MCF 10A (cell line): ENCODE results near the gene SLC26A11. TPM values are rescaled to one million over a fixed set of nuclear protein-coding genes. Genes with fewer than 3 reads are reported as not detected.

ENCODE experiments used
- BruUV-seq: library from RNA; stranded (reverse); fragments of 400-500 nt; replicated peaks from 2 replicates; lab custom pipeline; 2021; lab: Mats Ljungman, UMichigan
- CTCF ChIA-PET: fragments of 300-600 bp; sonication (Branson Sonifier 250); formaldehyde crosslinking; extraction: SDS; loops from one replicate; lab custom pipeline; 2021; ENCODE audit warnings: antibody characterized with exemption, inconsistent platforms; lab: Yijun Ruan, JAX
- POLR2A ChIA-PET: fragments of 300-600, 350-650 bp; sonication (Branson Sonifier 250); formaldehyde crosslinking; extraction: SDS; loops from one replicate; lab custom pipeline; 2020; ENCODE audit warnings: antibody characterized with exemption, inconsistent platforms; lab: Yijun Ruan, JAX
- DNase-seq: peaks from one replicate; pipeline ENCODE4 v3.0.0-alpha.2; 2018; ENCODE audit not compliant: unreplicated experiment
- H3K27ac Mint-ChIP-seq: one replicate; pipeline ENCODE4 v1.8.0; 2022; ENCODE audit warnings: mild to moderate bottlenecking, low read depth, mixed read lengths; ENCODE audit not compliant: unreplicated experiment
- H3K27me3 Mint-ChIP-seq: one replicate; pipeline ENCODE4 v1.8.0; 2022; ENCODE audit warnings: mixed read lengths; ENCODE audit not compliant: insufficient read depth, unreplicated experiment
- H3K36me3 Mint-ChIP-seq: one replicate; pipeline ENCODE4 v1.8.0; 2022; ENCODE audit warnings: mild to moderate bottlenecking, moderate library complexity, mixed read lengths; ENCODE audit not compliant: insufficient read depth, unreplicated experiment
- H3K4me1 Mint-ChIP-seq: one replicate; pipeline ENCODE4 v1.8.0; 2022; ENCODE audit warnings: mixed read lengths; ENCODE audit not compliant: insufficient read depth, unreplicated experiment
- H3K4me3 Mint-ChIP-seq: one replicate; pipeline ENCODE4 v1.8.0; 2022; ENCODE audit warnings: mild to moderate bottlenecking, moderate library complexity, mixed read lengths; ENCODE audit not compliant: unreplicated experiment
- H3K9me3 Mint-ChIP-seq: one replicate; pipeline ENCODE4 v1.8.0; 2022; ENCODE audit warnings: mixed read lengths; ENCODE audit not compliant: unreplicated experiment
- CTCF ChIP-seq: fragments of 200-600 bp; IDR thresholded peaks from one replicate; pipeline ENCODE4 v1.8.0; 2022; ENCODE audit warnings: antibody characterized with exemption, mild to moderate bottlenecking; ENCODE audit not compliant: unreplicated experiment
- intact Hi-C: fragments of 100-400 bp; cut with micrococcal nuclease; formaldehyde crosslinking; loops from 2 replicates; pipeline ENCODE4 v1.14.1; 2022
- total RNA-seq: library from RNA; stranded (reverse); gene quantifications from 2 replicates; pipeline ENCODE4 v1.2.3, GENCODE V29; 2022

SLC26A11 gene
- total RNA-seq, 1 experiment from 2014 or later: 11.7 TPM

- Mint-ChIP-seq H3K9me3 (peaks cover 5% of the 10 kb centered on the region), H3K36me3 (peaks cover 7% of the 10 kb centered on the region), H3K27me3 (no peaks in the 10 kb centered on the region), H3K4me1 (peaks cover 6% of the 10 kb centered on the region), H3K4me3 (no peak overlapping the region), H3K27ac (no peak overlapping the region)
- DNase-seq: no peak
- POLR2A ChIA-PET: interaction anchor here (0.6 kb wide), 1 partner anchor 27 kb away, joined by 3 read pairs; no protein-coding TSS in a partner anchor
- CTCF ChIA-PET: interaction anchor here (0.5 to 1.8 kb wide), 2 partner anchors 30 to 399 kb away, joined by 3 to 6 read pairs; no protein-coding TSS in a partner anchor
- no TSS peak for BruUV-seq
- intact Hi-C loops: no loop called here
- TF ChIP-seq CTCF: no peak
Measured at GRCh38 chr17:80227156-80227555, 6.9 kb downstream of the SLC26A11 start.

DNA sequence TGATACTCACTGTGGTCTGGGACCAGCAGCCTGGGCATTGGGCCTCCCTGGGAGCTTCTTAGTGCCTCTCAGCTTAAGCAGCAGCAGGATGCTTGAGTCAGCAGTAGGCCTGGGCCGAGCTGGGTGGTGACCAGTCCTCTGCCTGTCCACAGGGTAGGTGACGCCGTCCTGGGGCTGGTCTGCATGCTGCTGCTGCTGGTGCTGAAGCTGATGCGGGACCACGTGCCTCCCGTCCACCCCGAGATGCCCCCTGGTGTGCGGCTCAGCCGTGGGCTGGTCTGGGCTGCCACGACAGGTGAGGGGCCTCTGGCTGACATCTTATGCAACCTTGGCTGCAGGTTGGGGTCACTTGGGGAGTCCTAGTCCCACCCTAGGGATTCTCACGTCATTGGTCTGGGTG, 7.4 kb downstream of the SLC26A11 start:
- TF ChIP-seq CTCF: no peak
- no peak overlapping the region for H3K27ac Mint-ChIP-seq
- H3K4me1 Mint-ChIP-seq: peaks cover 6% of the 10 kb centered on the region
- H3K4me3 Mint-ChIP-seq: no peak overlapping the region
- ChIA-PET POLR2A (interaction anchor here (0.6 kb wide), 1 partner anchor 28 kb away, joined by 3 read pairs; no protein-coding TSS in a partner anchor), CTCF (interaction anchor here (1.8 kb wide), 1 partner anchor 31 kb away, joined by 6 read pairs; no protein-coding TSS in a partner anchor)
- H3K27me3 Mint-ChIP-seq: no peaks in the 10 kb centered on the region
- DNase-seq: no peak
- H3K36me3 Mint-ChIP-seq: peaks cover 7% of the 10 kb centered on the region
- H3K9me3 Mint-ChIP-seq: peaks cover 10% of the 10 kb centered on the region
- BruUV-seq: no TSS peak
- intact Hi-C loops: no loop called here

DNA sequence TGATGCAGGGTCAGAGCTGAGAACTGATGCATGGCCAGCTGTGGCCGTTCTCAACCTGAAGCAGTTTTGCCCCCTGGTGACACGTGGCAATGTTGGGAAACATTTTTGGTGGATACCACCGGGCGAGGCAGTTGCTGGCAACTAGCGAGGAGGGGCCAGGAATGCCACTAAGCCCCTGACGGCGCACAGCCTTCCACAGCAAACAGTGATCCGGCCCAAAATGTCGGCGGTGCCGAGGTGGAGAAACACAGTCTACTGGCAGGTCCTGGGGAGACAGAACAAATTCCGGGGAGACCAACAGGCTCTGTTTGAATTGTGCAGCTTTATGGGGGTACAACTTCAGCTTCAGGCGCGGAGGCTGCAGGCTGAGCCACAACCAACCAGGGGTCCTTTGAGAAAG, 8.2 kb downstream of the SLC26A11 start:
- Mint-ChIP-seq H3K27me3 (no peaks in the 10 kb centered on the region), H3K9me3 (peaks cover 13% of the 10 kb centered on the region), H3K4me3 (no peak overlapping the region), H3K4me1 (peaks cover 6% of the 10 kb centered on the region), H3K36me3 (peaks cover 8% of the 10 kb centered on the region), H3K27ac (no peak overlapping the region)
- DNase-seq: no peak
- POLR2A ChIA-PET: interaction anchor here (1.1 kb wide), 1 partner anchor 19 kb away, joined by 3 read pairs; no protein-coding TSS in a partner anchor
- intact Hi-C loops: no loop called here
- CTCF ChIA-PET: no interaction called here
- no peak for TF ChIP-seq CTCF
- no TSS peak for BruUV-seq

GRCh38 chr17:80229011-80229410, 8.8 kb downstream of the SLC26A11 start:
- Mint-ChIP-seq H3K36me3 (peaks cover 11% of the 10 kb centered on the region), H3K27me3 (no peaks in the 10 kb centered on the region), H3K4me3 (no peak overlapping the region), H3K4me1 (peaks cover 3% of the 10 kb centered on the region), H3K27ac (no peak overlapping the region), H3K9me3 (peaks cover 13% of the 10 kb centered on the region)
- ChIA-PET CTCF (interaction anchor here (0.7 kb wide), 1 partner anchor 17 kb away, joined by 3 read pairs; no protein-coding TSS in a partner anchor), POLR2A (interaction anchor here (1.1 kb wide), 1 partner anchor 20 kb away, joined by 3 read pairs; no protein-coding TSS in a partner anchor)
- BruUV-seq: no TSS peak
- TF ChIP-seq CTCF: no peak
- intact Hi-C loops: no loop called here
- DNase-seq: no peak
